HEK293 (cell line): ENCODE results near the gene ABCA2.

Experiments
- CTCF ChIA-PET: fragments of 350-600 bp; formaldehyde crosslinking; extraction: SDS; loops from one replicate; lab custom pipeline; 2021; ENCODE audit warnings: antibody characterized with exemption; lab: Yijun Ruan, JAX
- POLR2A ChIA-PET: fragments of 300-600 bp; formaldehyde crosslinking; extraction: SDS; loops from one replicate; lab custom pipeline; 2020; ENCODE audit warnings: antibody characterized with exemption, inconsistent platforms; lab: Yijun Ruan, JAX
- H3K27ac ChIP-seq: fragments of 200-500 bp; sonication (Bioruptor generic); 2 replicates; pipeline ENCODE4 v1.5.1; 2014; ENCODE audit warnings: low read depth, low read length, control low read depth, inconsistent platforms; ENCODE audit errors: extremely low read depth
- H3K36me3 ChIP-seq, 2 experiments: fragments of 200-500 bp in 1 of 2; sonication (Bioruptor generic) in 1 of 2; 1 replicate in 1 of 2; 2 replicates in 1 of 2; pipeline ENCODE4 v1.5.1; 2014 to 2017; ENCODE audit warnings: inconsistent platforms in 2 of 2, low read length in 2 of 2; ENCODE audit not compliant: control insufficient read depth in 2 of 2, insufficient read depth in 1 of 2
- H3K4me1 ChIP-seq: fragments of 200-500 bp; sonication (Bioruptor generic); 2 replicates; pipeline ENCODE4 v1.5.1; 2014; ENCODE audit warnings: mild to moderate bottlenecking, low read length, inconsistent platforms; ENCODE audit not compliant: control insufficient read depth, insufficient read depth
- H3K4me3 ChIP-seq: 2 replicates; pipeline ENCODE4 v1.5.1; 2011; ENCODE audit warnings: low read depth, mild to moderate bottlenecking, control low read depth, low read length, moderate library complexity
- H3K9me3 ChIP-seq: fragments of 200-500 bp; sonication (Bioruptor generic); 2 replicates; pipeline ENCODE4 v1.5.1; 2014; ENCODE audit warnings: low read depth, low read length, inconsistent platforms; ENCODE audit not compliant: control insufficient read depth, insufficient read depth
- BCL6B ChIP-seq: fragments of 450-650 bp; formaldehyde crosslinking; IDR thresholded peaks from 2 replicates; pipeline ENCODE4 v1.5.1; 2017; ENCODE audit warnings: missing biosample characterization, missing genetic modification characterization
- GLIS1 ChIP-seq: fragments of 450-650 bp; formaldehyde crosslinking; IDR thresholded peaks from 2 replicates; pipeline ENCODE4 v1.5.1; 2016; ENCODE audit warnings: missing biosample characterization, missing genetic modification characterization
- SETDB1 ChIP-seq: IDR thresholded peaks from one replicate; pipeline ENCODE4 v1.6.1; 2017; ENCODE audit warnings: mild to moderate bottlenecking, low read length, moderate library complexity, mixed read lengths; ENCODE audit not compliant: insufficient read length
- YY1 ChIP-seq: fragments of 450-650 bp; formaldehyde crosslinking; IDR thresholded peaks from 2 replicates; pipeline ENCODE4 v1.5.1; 2018; ENCODE audit warnings: missing biosample characterization, missing genetic modification characterization
- ZEB2 ChIP-seq: fragments of 450-650 bp; formaldehyde crosslinking; IDR thresholded peaks from 2 replicates; pipeline ENCODE4 v1.5.1; 2016; ENCODE audit warnings: missing biosample characterization, missing genetic modification characterization
- ZNF10 ChIP-seq: fragments of 450-650 bp; formaldehyde crosslinking; IDR thresholded peaks from 2 replicates; pipeline ENCODE4 v1.5.1; 2017; ENCODE audit warnings: missing biosample characterization, missing genetic modification characterization
- ZNF302 ChIP-seq: fragments of 450-650 bp; formaldehyde crosslinking; IDR thresholded peaks from 2 replicates; pipeline ENCODE4 v1.5.1; 2016; ENCODE audit warnings: missing biosample characterization, missing genetic modification characterization, low read depth
- ZNF692 ChIP-seq: fragments of 450-650 bp; formaldehyde crosslinking; IDR thresholded peaks from 2 replicates; pipeline ENCODE4 v1.5.1; 2016; ENCODE audit warnings: missing biosample characterization, missing genetic modification characterization
- ZNF704 ChIP-seq: fragments of 450-650 bp; formaldehyde crosslinking; IDR thresholded peaks from 2 replicates; pipeline ENCODE4 v1.5.1; 2016; ENCODE audit warnings: missing biosample characterization, missing genetic modification characterization
- ZNF776 ChIP-seq: fragments of 450-650 bp; formaldehyde crosslinking; IDR thresholded peaks from 2 replicates; pipeline ENCODE4 v1.5.0; 2017; ENCODE audit warnings: missing biosample characterization, missing genetic modification characterization, borderline replicate concordance
- TF ChIP-seq, protein P1 (sequence below): fragments of 450-650 bp; formaldehyde crosslinking; conservative IDR thresholded peaks from 2 replicates; pipeline ENCODE4 v1.5.1; 2016; ENCODE audit warnings: low read depth, missing biosample characterization, missing genetic modification characterization

The ABCA2 gene

GRCh38 chr9:137039611-137040366, 11.8 kb upstream of the ABCA2 start (continued):
- no peak for TF ChIP-seq ZNF692 (tag by site-specific recombination)

GRCh38 chr9:137038916-137039315, 10.9 kb upstream of the ABCA2 start:
- no peak overlapping the region for H3K27ac ChIP-seq
- H3K4me1 ChIP-seq = no peaks in the 10 kb centered on the region
- no peaks in the 10 kb centered on the region for H3K9me3 ChIP-seq
- H3K4me3 ChIP-seq = no peak overlapping the region
- TF ChIP-seq YY1 (tag by site-specific recombination) = no peak
- TF ChIP-seq ZNF776 (tag by site-specific recombination) = no peak
- no peak for TF ChIP-seq BCL6B (tag by site-specific recombination)
- TF ChIP-seq ZNF704 (tag by site-specific recombination) = no peak
- TF ChIP-seq, protein P1, sequence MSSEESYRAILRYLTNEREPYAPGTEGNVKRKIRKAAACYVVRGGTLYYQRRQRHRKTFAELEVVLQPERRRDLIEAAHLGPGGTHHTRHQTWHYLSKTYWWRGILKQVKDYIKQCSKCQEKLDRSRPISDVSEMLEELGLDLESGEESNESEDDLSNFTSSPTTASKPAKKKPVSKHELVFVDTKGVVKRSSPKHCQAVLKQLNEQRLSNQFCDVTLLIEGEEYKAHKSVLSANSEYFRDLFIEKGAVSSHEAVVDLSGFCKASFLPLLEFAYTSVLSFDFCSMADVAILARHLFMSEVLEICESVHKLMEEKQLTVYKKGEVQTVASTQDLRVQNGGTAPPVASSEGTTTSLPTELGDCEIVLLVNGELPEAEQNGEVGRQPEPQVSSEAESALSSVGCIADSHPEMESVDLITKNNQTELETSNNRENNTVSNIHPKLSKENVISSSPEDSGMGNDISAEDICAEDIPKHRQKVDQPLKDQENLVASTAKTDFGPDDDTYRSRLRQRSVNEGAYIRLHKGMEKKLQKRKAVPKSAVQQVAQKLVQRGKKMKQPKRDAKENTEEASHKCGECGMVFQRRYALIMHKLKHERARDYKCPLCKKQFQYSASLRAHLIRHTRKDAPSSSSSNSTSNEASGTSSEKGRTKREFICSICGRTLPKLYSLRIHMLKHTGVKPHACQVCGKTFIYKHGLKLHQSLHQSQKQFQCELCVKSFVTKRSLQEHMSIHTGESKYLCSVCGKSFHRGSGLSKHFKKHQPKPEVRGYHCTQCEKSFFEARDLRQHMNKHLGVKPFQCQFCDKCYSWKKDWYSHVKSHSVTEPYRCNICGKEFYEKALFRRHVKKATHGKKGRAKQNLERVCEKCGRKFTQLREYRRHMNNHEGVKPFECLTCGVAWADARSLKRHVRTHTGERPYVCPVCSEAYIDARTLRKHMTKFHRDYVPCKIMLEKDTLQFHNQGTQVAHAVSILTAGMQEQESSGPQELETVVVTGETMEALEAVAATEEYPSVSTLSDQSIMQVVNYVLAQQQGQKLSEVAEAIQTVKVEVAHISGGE (tag by site-specific recombination) = no peak
- TF ChIP-seq ZNF302 = no peak
- TF ChIP-seq ZEB2 (tag by site-specific recombination) = no peak
- no peak for TF ChIP-seq SETDB1
- ChIA-PET CTCF (interaction anchor here (1.4 to 2.5 kb wide), 3 partner anchors 10 to 29 kb away, joined by 3 to 24 read pairs (median 5); partner anchors contain the start of gene ABCA2), POLR2A (interaction anchor here (0.5 kb wide), 1 partner anchor 23 kb away, joined by 3 read pairs; no protein-coding TSS in a partner anchor)
- H3K36me3 ChIP-seq = peaks cover 0 to 30% of the 10 kb centered on the region in 2 experiments; a peak in 1 of 3 replicates

- ChIA-PET CTCF (interaction anchor here (0.6 to 5.3 kb wide), 11 partner anchors 8 to 895 kb away, joined by 3 to 119 read pairs (median 6); partner anchors contain the start of genes ABCA2, AJM1, C8G and FBXW5), POLR2A (no interaction called here)
- Histone ChIP-seq H3K9me3 (no peaks in the 10 kb centered on the region), H3K4me1 (no peaks in the 10 kb centered on the region), H3K36me3 (peaks cover 0 to 30% of the 10 kb centered on the region in 2 experiments; a peak in 1 of 3 replicates), H3K4me3 (no peak overlapping the region), H3K27ac (no peak overlapping the region)
- TF ChIP-seq ZNF10 (peak; percentile 92), GLIS1 (tag by site-specific recombination) (no peak)
Measured at GRCh38 chr9:137037483-137037882, 9.4 kb upstream of the ABCA2 start.
